ENCODE measurements around the gene C2orf68.
"Not testable (repeated sequence)": the region's sequence is repeated elsewhere in the genome, so short reads cannot be mapped to it uniquely, and the experiment has no call there.

Gene C2orf68

GRCh38 chr2:85628658-85629057 lies 16.8 kb upstream of the C2orf68 start:
- no peak for DNase-seq

GRCh38 chr2:85623991-85624390 lies 12.1 kb upstream of the C2orf68 start:
- no peak for DNase-seq

GRCh38 chr2:85621338-85621737 lies 9.5 kb upstream of the C2orf68 start:
- DNase-seq: no peak

- no peak for DNase-seq
Observed at GRCh38 chr2:85619617-85620016, 7.8 kb upstream of the C2orf68 start.

- not testable (repeated sequence) for DNase-seq
Observed at GRCh38 chr2:85617723-85618122, 5.9 kb upstream of the C2orf68 start.

GRCh38 chr2:85615413-85615728 lies 3.5 kb upstream of the C2orf68 start:
- DNase-seq: no peak

- DNase-seq: not testable (repeated sequence)
Observed at GRCh38 chr2:85614757-85615156, 2.9 kb upstream of the C2orf68 start.

GRCh38 chr2:85613717-85614515 lies 2.0 kb upstream of the C2orf68 start:
- DNase-seq: no peak

- no peak for DNase-seq
Observed at GRCh38 chr2:85611217-85611704, 605 bp downstream of the C2orf68 start.

- DNase-seq: no peak
Observed at GRCh38 chr2:85607268-85608215, 4.3 kb downstream of the C2orf68 start.

GRCh38 chr2:85606116-85606455 lies 5.8 kb downstream of the C2orf68 start:
- DNase-seq: no peak

- no peak for DNase-seq
Observed at GRCh38 chr2:85605406-85606115, 6.3 kb downstream of the C2orf68 start.

GRCh38 chr2:85604568-85605339 lies 7.1 kb downstream of the C2orf68 start:
- DNase-seq: no peak

- not testable (repeated sequence) for DNase-seq
Observed at GRCh38 chr2:85604133-85604444, 7.8 kb downstream of the C2orf68 start.

- DNase-seq: peak; percentile 78
Observed at GRCh38 chr2:85602476-85603234, 9.2 kb downstream of the C2orf68 start, which contains the start of gene TMEM150A. Gene TMEM150A (minus strand): TSS chr2:85602698. CDS start chr2:85601948, 750 bp downstream.

- no peak for DNase-seq
Observed at GRCh38 chr2:85601771-85602475, 9.9 kb downstream of the C2orf68 start.

GRCh38 chr2:85600951-85601770 lies 10.7 kb downstream of the C2orf68 start:
- no peak for DNase-seq

- no peak for DNase-seq
Observed at GRCh38 chr2:85600235-85600575, 11.7 kb downstream of the C2orf68 start.

GRCh38 chr2:85599468-85600234 lies 12.2 kb downstream of the C2orf68 start:
- no peak for DNase-seq

All from T-helper 9 cell (primary cell).